ENCODE results near the gene OR2C3.
"Not testable (repeated sequence)": the region's sequence is repeated elsewhere in the genome, so short reads cannot be mapped to it uniquely, and the experiment has no call there.

OR2C3 gene

DNA sequence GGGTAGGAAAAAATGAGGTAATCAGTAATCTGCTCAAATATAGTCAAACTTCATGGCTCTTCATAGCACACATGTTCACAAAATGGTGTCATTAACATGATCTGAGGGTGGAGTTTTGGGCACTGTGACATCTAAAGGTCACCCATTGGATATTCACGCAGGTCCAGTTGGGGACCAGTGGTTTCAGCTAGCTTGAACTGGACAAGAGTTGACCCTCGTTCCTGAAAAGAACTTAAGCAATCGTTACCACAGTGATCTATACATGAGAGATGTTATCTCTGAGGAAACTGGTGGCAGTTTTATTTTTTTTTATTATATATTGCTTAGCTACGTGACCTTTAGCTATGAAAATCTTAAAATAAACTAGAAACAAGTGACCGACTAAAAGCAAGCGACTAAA, 3.0 kb upstream of the OR2C3 start:
- TF ChIP-seq CTCF (IDR thresholded peaks at IDR 0.05): no peak
- TF ChIP-seq ZFX (IDR thresholded peaks at IDR 0.05; ENCODE audit: borderline replicate concordance): no peak
- no peak overlapping the region for H3K27ac ChIP-seq

DNA sequence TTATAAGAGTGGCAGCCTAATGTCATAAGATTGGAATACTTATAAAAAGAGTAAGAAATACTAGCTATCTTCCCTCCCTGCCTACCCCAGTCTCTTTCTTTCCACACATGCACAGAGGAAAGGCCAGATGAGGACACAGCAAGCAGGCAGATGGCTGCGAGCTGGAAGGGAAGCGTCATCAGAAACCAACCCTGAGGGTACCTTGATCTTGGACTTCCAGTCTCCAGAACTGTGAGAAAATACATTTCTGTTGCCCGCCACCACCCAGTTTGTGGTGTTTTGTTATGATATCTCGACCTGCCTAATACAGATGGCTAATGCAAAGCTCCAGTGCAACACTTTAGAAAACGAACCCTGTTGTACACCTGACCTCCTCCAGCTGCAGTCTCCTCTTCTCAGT, 2.3 kb upstream of the OR2C3 start:
- H3K27ac ChIP-seq: no peak overlapping the region
- TF ChIP-seq ZFX (IDR thresholded peaks at IDR 0.05; ENCODE audit: borderline replicate concordance) (no peak), CTCF (IDR thresholded peaks at IDR 0.05) (no peak)

GRCh38 chr1:247535402-247535801, 838 bp downstream of the OR2C3 start:
- no peak overlapping the region for H3K27ac ChIP-seq
- TF ChIP-seq CTCF (IDR thresholded peaks at IDR 0.05) (no peak), ZFX (IDR thresholded peaks at IDR 0.05; ENCODE audit: borderline replicate concordance) (no peak)

DNA sequence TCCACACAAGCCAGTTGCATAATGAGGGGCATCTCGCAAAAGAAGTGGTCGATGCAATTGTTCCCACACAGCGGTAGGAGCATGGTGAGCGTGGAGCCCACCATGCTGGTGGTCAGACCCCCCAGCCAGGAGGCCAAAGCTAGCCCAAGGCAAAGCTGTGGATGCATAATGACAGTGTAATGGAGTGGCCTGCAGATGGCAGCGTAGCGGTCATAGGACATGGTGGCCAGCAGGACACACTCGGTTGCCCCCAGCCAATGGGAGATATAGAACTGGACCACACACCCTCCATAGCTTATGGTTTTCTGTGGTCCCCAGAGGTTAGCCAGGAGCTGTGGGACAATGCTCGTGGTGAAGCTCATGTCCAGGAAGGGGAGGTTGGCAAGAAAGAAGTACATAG, 4.3 kb downstream of the OR2C3 start:
- TF ChIP-seq CTCF (IDR thresholded peaks at IDR 0.05): peak; percentile 30
- TF ChIP-seq ZFX (IDR thresholded peaks at IDR 0.05; ENCODE audit: borderline replicate concordance): no peak
- H3K27ac ChIP-seq: no peak overlapping the region

- no peak overlapping the region for H3K27ac ChIP-seq
- no peak for TF ChIP-seq ZFX (IDR thresholded peaks at IDR 0.05; ENCODE audit: borderline replicate concordance)
- TF ChIP-seq CTCF (IDR thresholded peaks at IDR 0.05): no peak
These were observed 5.5 kb downstream of the OR2C3 start for GRCh38 chr1:247530785-247531184.

DNA sequence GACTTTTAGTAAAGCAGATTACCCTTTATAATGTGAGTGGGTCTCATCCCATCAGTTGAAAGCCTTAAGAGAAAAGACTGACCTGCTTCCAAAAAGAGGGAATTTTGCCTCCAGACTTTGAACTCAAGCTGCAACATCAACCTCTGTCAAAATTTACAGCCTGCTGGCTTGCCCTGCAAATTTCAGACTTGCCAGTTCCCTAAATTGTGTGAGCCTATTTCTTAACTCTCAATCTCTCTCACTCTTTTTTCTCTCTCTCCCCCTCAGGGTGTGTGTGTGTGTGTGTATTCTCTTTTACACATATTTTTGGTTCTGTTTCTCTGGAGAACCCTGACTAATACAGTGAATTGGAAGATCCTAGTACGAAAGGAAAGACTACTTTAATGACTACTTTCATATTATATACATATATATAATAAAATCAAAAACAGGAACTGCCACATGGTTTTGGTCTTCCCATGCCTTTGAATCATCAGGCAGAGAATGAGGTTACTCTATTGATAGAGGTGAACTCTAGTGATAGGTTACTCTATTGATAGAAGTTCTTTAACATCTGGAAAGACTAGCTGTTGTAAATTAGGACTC, 6.4 kb downstream of the OR2C3 start:
- TF ChIP-seq ZFX (IDR thresholded peaks at IDR 0.05; ENCODE audit: borderline replicate concordance) (no peak), CTCF (IDR thresholded peaks at IDR 0.05) (no peak)
- no peak overlapping the region for H3K27ac ChIP-seq

- H3K27ac ChIP-seq: no peak overlapping the region
- no peak for TF ChIP-seq CTCF (IDR thresholded peaks at IDR 0.05)
- no peak for TF ChIP-seq ZFX (IDR thresholded peaks at IDR 0.05; ENCODE audit: borderline replicate concordance)
These were observed 7.3 kb downstream of the OR2C3 start for GRCh38 chr1:247528812-247529474.

DNA sequence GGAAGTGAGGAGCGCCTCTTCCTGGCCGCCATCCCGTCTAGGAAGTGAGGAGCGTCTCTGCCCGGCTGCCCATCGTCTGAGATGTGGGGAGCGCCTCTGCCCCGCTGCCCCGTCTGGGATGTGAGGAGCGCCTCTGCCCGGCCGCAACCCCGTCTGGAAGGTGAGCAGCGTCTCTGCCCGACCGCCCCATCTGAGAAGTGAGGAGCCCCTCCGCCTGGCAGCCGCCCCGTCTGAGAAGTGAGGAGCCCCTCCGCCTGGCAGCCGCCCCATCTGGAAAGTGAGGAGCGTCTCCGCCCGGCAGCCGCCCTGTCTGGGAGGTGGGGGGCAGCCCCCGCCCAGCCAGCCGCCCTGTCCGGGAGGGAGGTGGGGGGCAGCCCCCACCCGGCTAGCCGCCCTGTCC, 14.4 kb downstream of the OR2C3 start:
- H3K27ac ChIP-seq: not testable (repeated sequence)
